HG02884 (cell line): ENCODE data around the gene SLCO1A2.

Experiments
- ATAC-seq: cut with Tn5 transposase; IDR thresholded peaks from one replicate; pipeline ENCODE4 v1.9.1; 2021; ENCODE audit warnings: mild to moderate bottlenecking, moderate library complexity; ENCODE audit not compliant: unreplicated experiment

The SLCO1A2 gene

DNA sequence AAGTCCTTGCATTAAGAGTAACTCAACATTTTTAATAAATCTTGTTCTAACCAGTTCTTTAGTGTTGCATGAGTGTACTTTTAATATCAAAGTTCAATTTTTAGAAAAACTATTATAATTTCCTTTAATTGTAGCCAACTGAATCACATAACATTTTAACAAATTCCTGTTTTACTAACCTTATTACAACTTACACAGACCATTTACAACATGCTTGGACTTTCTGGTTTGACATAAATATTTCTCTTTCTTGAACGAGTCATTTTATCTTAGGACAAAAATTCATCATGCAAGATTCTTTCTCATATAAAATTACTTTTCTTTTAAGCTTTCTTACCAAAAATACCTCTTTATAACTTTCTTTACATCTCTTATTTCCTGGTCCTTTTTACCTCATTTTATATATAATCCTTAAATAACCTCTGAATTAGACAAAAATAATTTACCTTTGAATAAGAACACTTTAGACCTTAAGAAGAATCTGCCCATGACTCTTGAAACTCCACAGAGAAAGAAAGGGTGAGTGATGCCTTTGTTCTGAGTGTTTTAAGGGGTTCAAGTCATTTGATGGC, 3.9 kb downstream of the SLCO1A2 start:
- ATAC-seq, result no peak

DNA sequence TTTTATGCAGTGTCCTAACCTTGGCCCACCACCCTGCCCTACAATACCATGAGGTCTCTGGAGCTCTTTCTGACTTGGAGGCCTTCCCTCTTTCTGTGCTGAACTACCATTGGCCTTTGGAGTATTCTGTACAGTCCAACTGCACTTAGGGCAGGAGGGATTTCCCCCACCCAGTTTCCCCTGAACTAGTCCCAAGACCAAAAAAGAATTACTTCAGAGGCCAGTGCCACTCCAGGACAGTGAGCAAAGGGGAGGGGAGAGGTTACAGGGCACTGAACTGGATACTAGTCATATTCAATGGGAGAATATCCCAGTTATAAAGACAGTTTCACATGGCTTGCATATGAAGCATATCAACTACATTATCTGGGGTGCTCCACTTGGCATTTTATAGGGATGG, 6.1 kb downstream of the SLCO1A2 start:
- ATAC-seq, result no peak

DNA sequence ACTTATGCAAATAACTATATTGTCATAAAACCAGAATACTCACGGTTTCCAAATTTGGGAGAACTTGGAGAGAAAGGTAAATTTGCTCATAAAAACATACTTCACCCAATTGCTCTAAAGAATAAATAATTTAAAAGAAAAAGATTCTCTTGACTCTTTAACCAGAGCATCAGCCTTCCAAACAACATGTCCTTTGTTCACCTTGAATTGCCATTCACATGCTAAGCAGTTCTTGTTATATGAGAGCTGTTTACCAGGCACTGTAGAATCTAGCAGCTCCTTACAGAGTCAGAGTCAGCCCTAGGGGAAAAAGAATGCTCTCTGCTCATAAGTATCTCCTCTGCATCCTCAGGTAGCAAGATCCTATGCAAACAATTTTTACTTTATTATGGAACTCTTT, 10.2 kb downstream of the SLCO1A2 start:
- no peak for ATAC-seq

DNA sequence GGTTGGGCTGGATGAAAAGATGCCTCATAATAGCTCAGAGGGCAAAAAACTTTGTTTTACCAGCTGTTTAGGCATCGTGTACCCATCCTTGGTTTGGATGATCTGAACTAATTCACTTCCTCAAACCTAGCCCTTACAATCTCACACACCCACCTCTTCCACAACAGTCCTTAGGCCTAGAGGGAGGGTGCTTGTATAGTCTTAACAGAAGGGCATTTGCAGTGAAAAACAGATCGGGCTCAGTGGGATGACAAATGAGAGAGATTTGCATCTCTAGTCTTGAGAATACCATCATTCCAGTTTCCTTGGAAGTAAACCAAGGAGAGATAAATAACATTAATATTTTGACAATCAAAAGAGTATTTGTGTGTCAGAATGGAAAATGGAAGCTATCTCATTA, 11.0 kb downstream of the SLCO1A2 start:
- no peak for ATAC-seq

DNA sequence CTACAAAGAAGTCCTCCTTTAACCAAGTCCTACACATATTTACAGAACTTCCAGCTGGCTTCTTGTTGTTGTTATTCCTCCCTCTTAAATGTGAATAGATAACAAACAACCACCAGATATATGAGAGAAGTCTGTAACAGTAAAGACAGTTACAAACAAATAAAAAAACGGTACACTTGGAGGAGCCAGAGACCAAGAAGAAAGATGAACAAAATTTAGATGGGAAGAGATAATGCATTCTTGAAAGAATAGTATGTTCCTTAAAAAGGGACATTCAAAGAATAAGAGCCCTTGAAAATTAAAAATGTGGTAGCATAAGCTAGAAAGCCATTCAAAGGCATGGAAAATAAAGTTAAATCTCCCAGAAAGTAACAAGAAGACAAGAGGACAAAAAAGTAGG, 25.9 kb downstream of the SLCO1A2 start:
- no peak for ATAC-seq

DNA sequence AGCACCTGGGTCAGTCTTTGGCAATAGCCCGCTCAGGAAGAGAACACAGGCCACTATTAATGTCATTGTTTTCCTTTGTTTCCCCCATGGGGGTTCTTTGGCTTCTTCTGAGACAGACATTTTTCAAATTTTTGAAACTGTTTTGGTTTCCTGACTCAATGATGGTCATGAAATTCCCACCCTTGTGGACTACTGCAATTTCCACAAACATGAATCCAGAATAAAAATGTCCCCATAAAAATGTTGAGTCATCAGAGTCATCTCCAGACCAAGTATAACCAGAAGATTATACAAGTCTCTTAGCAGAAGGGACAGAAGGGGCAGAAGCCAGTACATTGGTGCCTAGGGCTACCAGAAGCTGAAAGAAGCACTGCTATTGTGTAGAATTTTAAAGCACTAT, 29.1 kb downstream of the SLCO1A2 start:
- ATAC-seq, result no peak

DNA sequence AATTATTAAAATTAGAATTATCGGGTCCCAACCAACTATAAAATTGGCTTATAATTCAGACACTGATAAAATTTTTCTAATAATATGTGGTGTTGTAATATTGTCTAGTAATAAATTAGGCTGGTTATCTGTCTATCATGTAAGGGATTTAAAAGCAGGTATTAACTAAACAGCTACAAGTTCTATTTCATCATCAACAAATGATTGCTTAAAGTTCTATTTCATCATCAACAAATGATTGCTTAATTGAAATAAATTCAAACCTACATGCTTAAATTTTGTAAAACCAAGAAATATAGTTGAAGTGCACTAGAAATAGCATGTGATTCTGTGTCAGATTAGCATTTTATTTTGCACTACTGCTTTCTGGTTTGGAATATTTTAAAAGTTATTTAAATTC, 34.1 kb downstream of the SLCO1A2 start:
- ATAC-seq, result no peak

DNA sequence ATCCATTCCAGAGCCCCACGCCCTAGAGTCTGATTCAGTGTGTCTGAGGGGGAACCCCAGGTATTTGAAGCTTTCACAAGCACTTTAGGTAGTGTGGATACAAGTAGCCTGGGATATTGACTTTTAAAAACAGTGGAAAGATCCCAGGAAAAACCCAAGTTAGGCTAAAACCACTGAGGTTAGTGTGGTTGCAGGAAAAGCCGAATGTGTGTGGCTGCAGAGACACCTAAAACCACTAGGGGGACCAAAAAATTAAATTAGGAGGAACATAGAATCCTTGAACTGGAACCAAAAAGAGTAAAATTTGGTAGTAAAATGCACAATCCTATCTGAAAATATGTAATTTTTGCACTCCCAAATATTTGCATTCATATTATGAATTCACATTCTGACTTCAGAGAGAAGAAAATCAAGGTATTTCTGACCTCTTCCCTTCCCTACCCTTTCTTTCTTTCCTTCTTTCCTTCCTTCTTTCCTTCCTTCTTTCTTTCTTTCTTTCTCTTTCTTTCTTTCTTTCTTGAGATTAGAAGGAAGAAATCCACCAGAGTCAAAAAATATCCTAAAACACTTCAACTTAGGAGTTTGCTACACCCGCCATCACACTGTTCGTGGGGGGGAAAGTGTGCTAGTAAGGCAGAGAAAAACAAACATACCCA, 37.8 kb downstream of the SLCO1A2 start:
- ATAC-seq, result peak; percentile 83

DNA sequence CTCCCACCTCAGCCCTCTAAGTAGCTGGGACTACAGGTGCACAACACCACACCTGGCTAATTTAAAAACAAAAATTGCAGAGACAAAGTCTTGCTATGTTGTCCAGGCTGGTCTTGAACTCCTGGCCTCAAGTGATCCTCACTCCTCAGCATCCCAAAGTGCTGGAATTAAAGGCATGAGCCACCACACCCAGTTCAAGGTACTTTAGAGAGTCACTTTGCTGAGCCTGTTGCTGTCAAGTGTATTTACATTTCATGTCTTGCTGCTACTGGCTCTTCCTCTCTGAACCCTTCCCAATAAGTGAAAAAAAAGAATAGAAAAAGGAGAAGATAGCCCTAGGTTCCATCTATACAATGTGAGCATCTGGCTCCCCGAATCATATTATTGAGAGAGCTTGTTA, 38.4 kb downstream of the SLCO1A2 start:
- peak; percentile 8 for ATAC-seq

DNA sequence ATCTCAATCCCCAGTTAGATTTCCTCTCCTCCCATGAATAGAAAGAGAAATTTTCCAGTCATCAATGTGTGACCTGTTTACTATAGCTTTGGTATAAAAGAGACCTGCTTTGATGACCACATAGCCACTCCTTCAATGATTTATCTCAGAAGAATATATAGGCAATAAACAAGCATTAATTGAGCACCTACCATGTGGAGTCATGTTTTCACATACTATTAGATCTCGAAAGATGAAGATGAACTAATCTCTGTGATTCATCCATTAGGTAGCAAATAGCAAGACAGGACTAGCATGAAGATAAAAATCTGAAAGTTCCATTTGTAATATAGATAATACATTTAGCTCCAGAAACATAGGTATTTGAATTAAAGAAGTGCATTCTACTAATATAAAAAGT, 40.5 kb downstream of the SLCO1A2 start:
- ATAC-seq, result no peak

DNA sequence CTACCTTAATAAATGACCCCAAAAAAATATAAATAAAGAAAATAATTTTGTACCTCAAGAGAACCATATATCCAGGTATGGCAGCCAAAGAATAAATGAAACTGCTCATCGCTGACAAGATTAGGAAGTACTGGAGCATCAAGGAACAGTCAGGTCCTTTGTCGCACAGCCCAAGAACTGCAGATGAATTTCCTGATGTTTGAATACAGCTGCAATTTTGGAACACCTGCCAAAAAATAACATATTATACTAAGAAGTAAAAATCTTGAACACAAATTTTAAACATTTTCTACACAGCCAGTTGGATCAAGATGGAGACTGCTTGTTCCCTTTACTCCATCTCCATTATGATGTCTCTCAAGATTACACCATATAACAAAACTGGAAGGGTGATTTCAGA, 42.6 kb downstream of the SLCO1A2 start:
- no peak for ATAC-seq

DNA sequence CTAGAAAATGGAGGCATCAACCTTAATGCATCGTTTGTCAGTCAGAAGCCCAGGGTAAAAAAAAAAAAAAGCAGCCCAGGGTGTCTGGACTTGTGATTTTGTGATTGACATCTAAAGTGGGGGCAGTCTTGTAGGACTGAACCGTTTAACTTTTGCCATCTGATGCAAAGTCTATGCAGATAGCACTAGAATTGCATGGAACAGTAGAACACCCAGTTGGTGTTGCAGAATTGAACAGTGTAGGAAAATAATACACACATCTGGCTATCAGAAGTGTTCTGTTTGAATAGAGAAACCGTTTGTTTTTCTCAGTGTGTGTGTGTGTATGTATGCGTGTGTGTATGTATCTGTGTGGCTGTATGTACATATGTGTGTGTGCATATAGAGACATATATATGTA, 45.0 kb downstream of the SLCO1A2 start:
- no peak for ATAC-seq

DNA sequence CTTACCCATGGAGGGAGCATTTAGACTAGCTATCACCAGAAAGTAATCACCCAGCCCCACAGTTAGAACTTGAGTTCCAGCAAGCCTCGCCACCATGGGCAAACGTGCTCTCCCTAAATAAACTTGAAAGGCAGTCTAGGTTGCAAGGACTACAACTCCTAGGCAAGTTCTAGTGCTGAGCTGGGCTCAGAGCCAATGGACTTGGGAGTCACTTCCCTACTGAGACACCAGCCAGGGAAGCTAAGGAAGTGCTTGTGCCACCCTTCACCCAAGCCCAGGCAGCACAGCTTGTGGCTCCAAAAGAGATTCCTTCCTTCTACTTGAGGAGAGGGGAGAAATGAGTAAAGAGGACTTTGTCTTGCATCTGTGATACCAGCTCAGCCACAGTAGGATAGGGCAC, 57.9 kb downstream of the SLCO1A2 start:
- no peak for ATAC-seq

DNA sequence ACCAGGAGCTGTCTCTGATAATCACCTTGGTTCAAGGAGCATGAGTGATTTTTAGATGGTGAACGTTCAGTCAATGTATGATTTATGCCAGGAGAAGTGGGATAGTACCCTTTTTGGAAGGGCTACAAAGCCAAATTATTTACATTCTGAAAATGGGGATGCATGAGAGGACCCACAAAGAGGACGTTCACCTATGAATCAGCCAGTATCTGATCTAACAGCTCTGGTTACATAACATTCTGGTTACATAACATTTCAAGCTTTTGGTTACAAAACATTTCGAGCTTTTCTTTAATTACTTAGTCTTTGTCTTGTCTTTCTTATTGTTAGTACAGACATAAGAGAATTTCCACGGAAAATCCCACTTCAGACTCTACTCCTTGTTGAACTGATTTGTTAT, 68.8 kb downstream of the SLCO1A2 start:
- ATAC-seq, result no peak

DNA sequence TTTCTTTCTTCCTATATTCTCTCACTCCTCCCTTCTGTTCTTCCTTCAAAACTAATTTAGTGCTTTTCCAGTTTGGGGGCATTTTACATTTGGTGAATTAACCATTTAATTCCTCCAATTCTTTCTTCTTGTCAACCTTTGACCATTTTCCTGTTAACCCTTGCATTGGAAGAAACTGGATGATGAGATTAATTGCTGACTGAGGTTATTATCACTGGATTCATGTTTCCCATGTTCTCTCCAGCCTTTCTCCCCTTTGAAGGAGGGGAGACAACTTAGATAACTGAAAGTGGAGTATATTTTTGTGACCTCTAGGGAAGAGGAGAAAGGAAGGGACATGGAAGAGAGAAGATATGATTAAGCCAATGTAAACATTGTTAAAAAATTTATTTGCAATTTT, 70.5 kb downstream of the SLCO1A2 start:
- no peak for ATAC-seq

DNA sequence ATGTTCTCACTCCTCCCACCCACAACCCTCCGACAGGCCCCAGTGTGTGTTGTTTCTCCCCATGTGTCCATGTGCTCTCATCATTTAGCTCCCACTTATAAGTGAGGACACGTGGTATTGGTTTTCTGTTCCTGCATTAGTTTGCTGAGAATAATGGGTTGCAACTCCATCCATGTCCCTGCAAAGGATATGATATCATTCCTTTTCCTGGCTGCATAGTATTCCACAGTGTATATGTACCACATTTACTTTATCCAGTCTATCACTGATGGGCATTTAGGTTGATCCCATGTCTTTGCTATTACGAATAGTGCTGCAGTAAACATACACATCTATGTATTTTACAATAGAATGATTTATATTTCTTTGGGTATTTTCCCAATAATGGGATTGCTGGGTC, 77.5 kb downstream of the SLCO1A2 start:
- no peak for ATAC-seq

DNA sequence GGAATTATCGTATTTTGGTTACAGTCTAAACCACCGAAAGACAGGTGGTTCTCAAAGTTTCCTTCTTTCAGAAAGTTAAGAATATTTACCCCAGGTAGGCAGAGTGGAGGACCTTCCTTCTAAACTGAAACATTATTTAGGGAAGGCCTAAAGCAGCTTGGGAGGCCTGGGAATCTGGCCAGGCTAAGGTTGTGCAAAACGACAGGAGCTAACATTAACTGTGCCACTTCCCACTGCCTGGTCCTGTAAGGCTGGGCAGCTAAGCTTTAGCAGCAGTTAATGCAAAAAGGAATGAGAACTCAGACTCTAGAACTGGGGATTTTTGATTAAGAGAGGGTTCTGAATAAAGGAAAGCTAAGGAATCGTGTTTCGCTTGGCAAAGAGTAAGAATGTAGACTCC, 82.6 kb downstream of the SLCO1A2 start:
- no peak for ATAC-seq

DNA sequence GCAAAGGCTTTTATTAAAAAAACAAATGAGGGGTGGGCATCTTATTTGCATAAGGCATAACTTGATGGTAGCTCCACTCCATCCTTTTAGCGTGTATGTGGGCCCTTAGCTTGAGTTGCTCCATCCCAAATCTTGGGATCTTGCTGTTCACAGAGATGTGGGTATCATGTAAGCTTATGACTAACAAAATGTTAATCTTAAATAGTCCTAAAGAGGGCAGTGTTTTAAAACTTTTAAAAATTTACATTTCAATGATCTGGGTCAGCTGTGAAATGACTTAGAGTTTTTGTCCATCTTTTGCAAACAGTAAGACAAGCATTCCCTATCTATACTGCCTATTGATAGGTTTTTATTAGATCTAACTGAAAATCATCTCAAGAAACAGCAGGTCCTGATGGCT, 86.0 kb downstream of the SLCO1A2 start:
- peak; percentile 66 for ATAC-seq

DNA sequence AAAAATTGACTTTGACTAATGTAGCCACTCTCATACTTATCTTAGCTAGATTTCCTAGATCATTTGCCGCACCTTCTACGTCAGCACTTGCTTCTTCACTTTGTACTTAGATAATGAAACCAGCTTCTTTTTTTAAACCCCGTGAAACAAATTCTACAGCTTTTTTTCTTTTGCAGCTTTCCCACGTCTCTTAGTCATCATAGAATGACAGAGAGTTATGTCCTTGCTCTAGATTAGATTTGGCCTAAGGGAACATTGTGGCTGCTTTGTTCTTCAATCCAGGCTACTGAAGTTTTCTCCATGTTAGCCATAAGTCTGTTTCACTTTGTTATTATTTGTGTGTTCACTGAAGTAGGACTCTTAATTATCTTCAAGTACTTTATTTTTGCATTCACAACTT, 94.9 kb downstream of the SLCO1A2 start:
- ATAC-seq, result no peak

DNA sequence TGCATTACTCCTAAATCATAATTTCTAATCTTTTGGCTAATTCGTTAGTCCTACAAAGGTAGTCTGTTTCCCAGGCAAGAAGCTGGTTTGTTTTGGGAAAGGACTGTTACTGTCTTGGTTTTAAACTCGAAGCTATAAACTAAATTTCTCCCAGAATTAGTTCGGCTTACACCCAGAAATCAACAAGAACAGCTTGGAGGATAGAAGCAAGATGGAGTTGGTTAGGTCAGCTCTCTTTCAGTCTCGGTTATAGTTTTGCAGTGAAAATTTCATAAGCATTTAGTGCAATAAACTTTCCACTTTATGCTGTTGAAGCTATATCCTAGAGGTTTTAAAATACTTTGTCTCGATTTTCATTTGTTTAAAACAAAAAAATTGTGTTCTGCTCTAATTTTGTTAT, 100.3 kb downstream of the SLCO1A2 start:
- ATAC-seq, result no peak

DNA sequence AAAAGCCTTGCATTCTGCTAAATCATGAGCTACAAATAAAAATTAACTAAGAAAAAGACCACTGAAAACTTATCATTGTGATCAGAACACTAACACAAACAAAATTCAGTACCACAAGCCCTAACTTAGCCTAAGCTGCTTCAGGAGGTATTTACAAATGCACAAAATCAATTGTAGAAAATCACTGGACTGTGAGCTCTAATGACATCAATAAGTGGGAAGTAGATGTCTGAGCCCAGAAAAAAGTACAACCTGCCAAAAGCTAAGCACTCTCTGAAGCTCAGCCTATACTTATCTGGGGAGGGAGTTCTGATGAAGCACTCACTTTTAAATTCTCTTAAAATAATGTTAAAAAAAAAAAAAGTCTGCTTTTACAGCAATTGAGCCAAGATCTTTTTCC, 110.8 kb downstream of the SLCO1A2 start:
- ATAC-seq, result no peak

DNA sequence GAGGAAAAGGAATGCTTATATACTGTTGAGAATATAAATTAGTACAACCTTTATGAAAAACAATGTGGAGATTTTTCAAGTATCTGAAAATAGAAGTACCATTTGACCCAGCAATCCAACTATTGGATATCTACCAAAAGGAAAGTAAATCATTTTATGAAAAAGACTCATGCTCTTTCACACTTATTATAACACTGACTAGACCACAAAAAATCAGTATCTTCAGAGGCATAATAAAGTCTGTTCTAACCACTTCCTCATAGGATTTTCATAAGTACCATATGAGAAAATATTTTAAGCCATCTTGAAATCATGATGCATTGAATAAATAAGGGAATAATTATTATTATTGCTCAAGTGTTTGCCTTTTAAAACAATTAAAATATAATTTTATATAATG, 112.9 kb downstream of the SLCO1A2 start:
- no peak for ATAC-seq

DNA sequence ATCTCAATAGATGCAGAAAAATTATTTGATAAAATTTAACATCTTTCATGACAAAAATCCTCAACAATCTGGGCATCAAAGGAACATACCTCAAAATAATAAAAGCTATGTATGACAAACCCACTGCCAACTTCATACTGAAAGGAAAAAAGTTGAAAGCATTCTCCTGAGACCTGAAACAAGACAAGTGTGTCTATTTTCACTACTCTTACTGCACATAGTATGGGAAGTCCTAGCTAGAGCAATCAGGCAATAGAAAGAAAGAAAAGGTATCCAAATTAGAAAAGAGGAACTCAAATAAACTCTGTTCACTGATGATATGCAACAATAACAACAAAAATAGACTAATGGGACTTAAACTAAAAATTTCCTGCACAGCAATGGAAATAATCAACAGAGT, 113.6 kb downstream of the SLCO1A2 start:
- no peak for ATAC-seq
